ENCODE results near the gene CLDN14.

DNA sequence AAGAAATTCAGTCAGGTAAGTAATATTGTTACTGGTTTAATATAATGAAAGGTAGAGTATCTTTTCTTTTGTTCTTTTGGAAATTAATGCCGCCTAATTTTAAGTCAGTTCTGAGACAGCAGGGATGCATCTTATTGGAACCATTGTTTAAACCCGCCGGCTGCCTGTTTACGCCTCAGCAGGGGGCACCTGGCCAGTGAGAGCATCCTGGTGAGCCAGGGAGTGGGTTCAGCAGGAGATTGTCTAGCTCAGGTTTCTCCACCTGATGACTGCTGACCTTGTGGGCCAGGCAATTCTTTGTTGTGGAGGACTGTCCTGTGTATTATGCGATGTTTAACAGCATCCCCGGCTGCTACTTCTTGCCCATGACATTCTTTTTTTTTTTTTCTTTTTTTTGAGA, 64.5 kb downstream of the CLDN14 start:
- TF ChIP-seq POLR2A (IDR thresholded peaks at IDR 0.05), result no peak
- TF ChIP-seq, protein P1, sequence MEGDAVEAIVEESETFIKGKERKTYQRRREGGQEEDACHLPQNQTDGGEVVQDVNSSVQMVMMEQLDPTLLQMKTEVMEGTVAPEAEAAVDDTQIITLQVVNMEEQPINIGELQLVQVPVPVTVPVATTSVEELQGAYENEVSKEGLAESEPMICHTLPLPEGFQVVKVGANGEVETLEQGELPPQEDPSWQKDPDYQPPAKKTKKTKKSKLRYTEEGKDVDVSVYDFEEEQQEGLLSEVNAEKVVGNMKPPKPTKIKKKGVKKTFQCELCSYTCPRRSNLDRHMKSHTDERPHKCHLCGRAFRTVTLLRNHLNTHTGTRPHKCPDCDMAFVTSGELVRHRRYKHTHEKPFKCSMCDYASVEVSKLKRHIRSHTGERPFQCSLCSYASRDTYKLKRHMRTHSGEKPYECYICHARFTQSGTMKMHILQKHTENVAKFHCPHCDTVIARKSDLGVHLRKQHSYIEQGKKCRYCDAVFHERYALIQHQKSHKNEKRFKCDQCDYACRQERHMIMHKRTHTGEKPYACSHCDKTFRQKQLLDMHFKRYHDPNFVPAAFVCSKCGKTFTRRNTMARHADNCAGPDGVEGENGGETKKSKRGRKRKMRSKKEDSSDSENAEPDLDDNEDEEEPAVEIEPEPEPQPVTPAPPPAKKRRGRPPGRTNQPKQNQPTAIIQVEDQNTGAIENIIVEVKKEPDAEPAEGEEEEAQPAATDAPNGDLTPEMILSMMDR (IDR thresholded peaks at IDR 0.05), result no peak
